ENCODE data around the gene GDA.
A peak's percentile ranks its signal among the peaks of the same experiment; 100 is the strongest.

Gene GDA

DNA sequence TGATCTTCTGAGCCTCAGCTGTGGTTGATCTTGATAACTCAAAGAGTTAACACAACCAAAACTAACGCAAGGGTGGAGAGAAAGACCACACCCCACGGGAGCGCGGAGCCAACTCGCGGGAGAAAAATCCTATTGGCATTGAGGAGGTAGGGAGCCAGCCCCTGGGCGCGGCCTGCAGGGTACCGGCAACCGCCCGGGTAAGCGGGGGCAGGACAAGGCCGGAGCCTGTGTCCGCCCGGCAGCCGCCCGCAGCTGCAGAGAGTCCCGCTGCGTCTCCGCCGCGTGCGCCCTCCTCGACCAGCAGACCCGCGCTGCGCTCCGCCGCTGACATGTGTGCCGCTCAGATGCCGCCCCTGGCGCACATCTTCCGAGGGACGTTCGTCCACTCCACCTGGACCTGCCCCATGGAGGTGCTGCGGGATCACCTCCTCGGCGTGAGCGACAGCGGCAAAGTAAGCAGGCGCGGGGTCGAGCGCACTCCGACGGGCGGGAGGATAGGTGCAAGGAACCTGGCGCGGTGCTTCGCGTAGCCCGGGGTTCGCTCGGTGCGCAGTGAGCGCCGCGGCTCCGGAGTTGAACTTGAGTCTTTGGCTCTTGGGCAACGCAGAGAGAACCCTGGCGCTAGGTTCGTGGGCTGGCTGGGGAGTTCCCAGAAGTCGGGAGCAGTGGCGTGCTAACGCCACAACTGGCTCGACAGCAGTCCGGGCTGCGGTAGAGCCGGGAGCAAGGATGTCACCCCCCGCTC, at the start of gene GDA:
Gene GDA, plus strand, starts transcription at position 210 of the 745 bp plus-strand sequence. Its CDS starts 120 bp downstream, at position 330.
- peak within 1 kb of the TSS; percentile 66 to 77 (median 76) for H3K4me3 Mint-ChIP-seq
- H3K9me3 Mint-ChIP-seq: peaks cover 6% of the 10 kb centered on the region
- H3K4me1 Mint-ChIP-seq: no peaks in the 10 kb centered on the region
- no peak within 1 kb of the TSS for H3K27ac Mint-ChIP-seq
- TF ChIP-seq, protein P1, sequence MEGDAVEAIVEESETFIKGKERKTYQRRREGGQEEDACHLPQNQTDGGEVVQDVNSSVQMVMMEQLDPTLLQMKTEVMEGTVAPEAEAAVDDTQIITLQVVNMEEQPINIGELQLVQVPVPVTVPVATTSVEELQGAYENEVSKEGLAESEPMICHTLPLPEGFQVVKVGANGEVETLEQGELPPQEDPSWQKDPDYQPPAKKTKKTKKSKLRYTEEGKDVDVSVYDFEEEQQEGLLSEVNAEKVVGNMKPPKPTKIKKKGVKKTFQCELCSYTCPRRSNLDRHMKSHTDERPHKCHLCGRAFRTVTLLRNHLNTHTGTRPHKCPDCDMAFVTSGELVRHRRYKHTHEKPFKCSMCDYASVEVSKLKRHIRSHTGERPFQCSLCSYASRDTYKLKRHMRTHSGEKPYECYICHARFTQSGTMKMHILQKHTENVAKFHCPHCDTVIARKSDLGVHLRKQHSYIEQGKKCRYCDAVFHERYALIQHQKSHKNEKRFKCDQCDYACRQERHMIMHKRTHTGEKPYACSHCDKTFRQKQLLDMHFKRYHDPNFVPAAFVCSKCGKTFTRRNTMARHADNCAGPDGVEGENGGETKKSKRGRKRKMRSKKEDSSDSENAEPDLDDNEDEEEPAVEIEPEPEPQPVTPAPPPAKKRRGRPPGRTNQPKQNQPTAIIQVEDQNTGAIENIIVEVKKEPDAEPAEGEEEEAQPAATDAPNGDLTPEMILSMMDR (IDR thresholded peaks at IDR 0.05; ENCODE audit: unreplicated experiment in 3 of 3): no peak
- H3K36me3 Mint-ChIP-seq (ENCODE audit: low read depth): no peaks in the 10 kb centered on the region
- peaks cover 59% of the 10 kb centered on the region for H3K27me3 Mint-ChIP-seq (ENCODE audit: low read depth)

DNA sequence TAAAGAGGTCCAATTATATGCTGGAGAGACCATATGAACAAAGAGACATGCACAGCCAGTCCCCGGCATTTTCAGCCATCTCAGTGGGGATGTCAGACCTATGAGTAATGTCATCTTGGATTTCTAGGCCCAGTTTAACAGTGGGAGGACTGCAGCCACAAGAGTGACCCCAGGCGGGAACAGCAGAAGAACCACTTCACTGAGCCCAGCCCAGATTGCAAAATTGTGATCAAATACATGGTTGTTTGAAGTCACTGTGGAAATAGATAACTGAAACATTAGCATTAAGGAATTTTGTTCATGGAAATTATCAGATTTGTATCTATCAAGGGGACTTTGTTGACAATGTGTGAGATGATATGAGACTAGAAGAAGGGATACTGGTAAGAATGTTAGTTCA, 46.7 kb upstream of the GDA start:
- H3K9me3 Mint-ChIP-seq: peaks cover 14% of the 10 kb centered on the region
- H3K27me3 Mint-ChIP-seq (ENCODE audit: low read depth): no peaks in the 10 kb centered on the region
- TF ChIP-seq, protein P1 (IDR thresholded peaks at IDR 0.05; ENCODE audit: unreplicated experiment in 3 of 3): no peak
- no peak overlapping the region for H3K4me3 Mint-ChIP-seq
- no peaks in the 10 kb centered on the region for H3K36me3 Mint-ChIP-seq (ENCODE audit: low read depth)
- no peaks in the 10 kb centered on the region for H3K4me1 Mint-ChIP-seq
- H3K27ac Mint-ChIP-seq: no peak overlapping the region

DNA sequence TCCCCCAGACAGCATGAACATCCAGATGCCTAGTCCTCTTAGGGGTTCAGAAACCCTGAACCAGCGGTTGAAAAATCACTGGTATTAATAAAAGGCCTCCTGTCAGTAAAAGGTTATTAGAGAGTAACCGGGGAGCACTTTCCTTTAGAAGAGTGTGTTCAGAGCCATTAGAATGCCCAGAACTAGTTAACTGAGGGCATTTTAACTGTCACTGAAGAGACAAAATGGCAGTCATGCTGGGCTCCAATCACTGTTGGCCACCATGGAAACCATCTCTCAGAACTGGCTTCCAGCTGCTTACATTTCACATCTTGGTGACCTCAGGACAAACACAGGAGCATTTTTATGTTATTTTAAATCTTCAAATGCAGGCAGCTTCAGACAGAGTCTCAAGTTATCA, 36.2 kb upstream of the GDA start:
- Mint-ChIP-seq H3K27me3 (ENCODE audit: low read depth) (no peaks in the 10 kb centered on the region), H3K9me3 (no peaks in the 10 kb centered on the region), H3K4me3 (no peak overlapping the region), H3K36me3 (ENCODE audit: low read depth) (no peaks in the 10 kb centered on the region), H3K27ac (no peak overlapping the region), H3K4me1 (no peaks in the 10 kb centered on the region)
- TF ChIP-seq, protein P1 (IDR thresholded peaks at IDR 0.05; ENCODE audit: unreplicated experiment in 3 of 3): no peak

DNA sequence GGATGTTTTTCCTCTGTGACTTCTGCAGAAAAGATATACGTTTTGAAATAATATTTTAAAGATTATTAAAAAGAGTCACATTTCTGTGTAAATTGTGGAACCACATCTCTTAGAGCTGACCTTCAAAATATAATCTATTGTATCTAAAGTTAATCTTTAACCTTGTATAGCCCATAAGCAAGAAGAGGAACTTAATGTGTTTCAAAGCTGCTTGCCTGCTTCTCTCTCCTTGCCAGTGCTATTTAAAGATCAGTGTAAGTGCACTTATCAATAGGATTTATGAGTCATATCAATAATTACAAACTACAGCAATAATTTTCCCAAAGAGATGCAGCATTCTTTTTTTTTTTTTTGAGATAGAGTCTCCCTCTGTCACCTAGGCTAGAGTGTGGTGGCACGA, 29.4 kb upstream of the GDA start:
- TF ChIP-seq, protein P1 (IDR thresholded peaks at IDR 0.05; ENCODE audit: unreplicated experiment in 3 of 3): no peak
- Mint-ChIP-seq H3K4me3 (no peak overlapping the region), H3K27ac (no peak overlapping the region), H3K36me3 (ENCODE audit: low read depth) (no peaks in the 10 kb centered on the region), H3K4me1 (no peaks in the 10 kb centered on the region), H3K27me3 (ENCODE audit: low read depth) (no peaks in the 10 kb centered on the region), H3K9me3 (no peaks in the 10 kb centered on the region)

DNA sequence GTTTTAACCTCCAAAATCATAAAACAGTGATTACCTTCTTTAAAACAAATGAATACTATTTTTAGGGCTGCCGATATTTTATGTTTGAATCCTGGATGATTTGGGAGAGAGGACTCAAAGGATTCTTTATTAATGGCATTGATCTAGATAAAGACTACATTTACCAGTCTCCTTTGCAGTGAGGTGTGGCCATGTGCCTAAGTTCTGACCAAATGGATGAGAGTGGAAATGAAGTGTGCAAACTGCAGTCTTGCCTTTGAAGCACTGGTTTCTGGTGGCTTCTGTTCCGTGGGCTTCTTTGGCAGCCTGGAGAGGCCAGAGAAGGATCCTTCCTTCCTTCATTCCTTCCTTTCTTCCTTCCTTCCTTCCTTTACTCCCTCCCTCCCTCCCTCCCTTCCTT, 24.3 kb upstream of the GDA start:
- TF ChIP-seq, protein P1 (IDR thresholded peaks at IDR 0.05; ENCODE audit: unreplicated experiment in 3 of 3): no peak
- H3K36me3 Mint-ChIP-seq (ENCODE audit: low read depth): no peaks in the 10 kb centered on the region
- H3K27ac Mint-ChIP-seq: no peak overlapping the region
- H3K9me3 Mint-ChIP-seq: no peaks in the 10 kb centered on the region
- no peaks in the 10 kb centered on the region for H3K27me3 Mint-ChIP-seq (ENCODE audit: low read depth)
- H3K4me3 Mint-ChIP-seq: no peak overlapping the region
- no peaks in the 10 kb centered on the region for H3K4me1 Mint-ChIP-seq

DNA sequence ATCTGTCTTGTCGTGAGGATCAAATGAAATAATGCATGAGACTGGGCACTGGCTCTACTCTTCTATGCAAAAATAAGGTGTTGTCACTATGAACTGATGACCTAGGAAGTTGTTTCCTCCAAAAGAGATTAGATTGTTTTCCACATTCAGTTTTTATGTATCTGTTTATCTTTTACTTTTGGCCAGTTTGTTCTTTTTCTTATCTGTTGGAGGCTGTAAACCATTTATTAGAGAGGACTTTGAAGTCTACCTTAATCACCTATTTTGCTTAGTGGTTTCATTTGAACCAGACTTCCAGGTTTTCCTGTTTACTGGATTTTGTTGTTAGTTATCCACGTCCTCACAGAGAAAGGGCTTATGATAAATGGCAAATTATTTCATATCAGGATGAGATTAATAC, 21.5 kb upstream of the GDA start:
- no peaks in the 10 kb centered on the region for H3K4me1 Mint-ChIP-seq
- no peak overlapping the region for H3K4me3 Mint-ChIP-seq
- TF ChIP-seq, protein P1 (IDR thresholded peaks at IDR 0.05; ENCODE audit: unreplicated experiment in 3 of 3): no peak
- H3K36me3 Mint-ChIP-seq (ENCODE audit: low read depth): no peaks in the 10 kb centered on the region
- H3K9me3 Mint-ChIP-seq: no peaks in the 10 kb centered on the region
- H3K27me3 Mint-ChIP-seq (ENCODE audit: low read depth): no peaks in the 10 kb centered on the region
- no peak overlapping the region for H3K27ac Mint-ChIP-seq

All from nephron (organoid).